RWPE1 (cell line): ENCODE results near the gene UBE2J1.

ENCODE experiments used
- CTCF ChIA-PET: fragments of 350-600 bp; sonication (Branson Sonifier 250); formaldehyde crosslinking; extraction: SDS; loops from one replicate; lab custom pipeline; 2021; lab: Yijun Ruan, JAX
- POLR2A ChIA-PET: fragments of 400-600 bp; formaldehyde crosslinking; extraction: SDS; loops from one replicate; lab custom pipeline; 2020; ENCODE audit warnings: antibody characterized with exemption; ENCODE audit not compliant: low non-redundant PET; lab: Yijun Ruan, JAX
- DNase-seq: peaks from one replicate; pipeline ENCODE4 v3.0.0; 2012; ENCODE audit warnings: low spot score
- H3K27ac ChIP-seq: fragments of 450-650 bp; 2 replicates; pipeline ENCODE4 v1.5.1; 2017
- CTCF ChIP-seq: fragments of 450-650 bp; conservative IDR thresholded peaks from 2 replicates; pipeline ENCODE4 v1.5.1; 2017; ENCODE audit warnings: low read depth, mild to moderate bottlenecking

The UBE2J1 gene

GRCh38 chr6:89284081-89284480 is 68.4 kb downstream of the UBE2J1 start:
- no peak overlapping the region for H3K27ac ChIP-seq
- DNase-seq = no peak
- POLR2A ChIA-PET = no interaction called here
- CTCF ChIA-PET = no interaction called here
- no peak for TF ChIP-seq CTCF

GRCh38 chr6:89282749-89283148 is 69.8 kb downstream of the UBE2J1 start:
- CTCF ChIA-PET = no interaction called here
- POLR2A ChIA-PET = no interaction called here
- TF ChIP-seq CTCF = no peak
- no peak for DNase-seq
- H3K27ac ChIP-seq = no peak overlapping the region

GRCh38 chr6:89281779-89282246 is 70.7 kb downstream of the UBE2J1 start:
- peak; percentile 22 for DNase-seq
- no peak overlapping the region for H3K27ac ChIP-seq
- TF ChIP-seq CTCF = no peak
- ChIA-PET CTCF (interaction anchor here (0.6 kb wide), 1 partner anchor 253 kb away, joined by 4 read pairs; no protein-coding TSS in a partner anchor), POLR2A (no interaction called here)

DNA sequence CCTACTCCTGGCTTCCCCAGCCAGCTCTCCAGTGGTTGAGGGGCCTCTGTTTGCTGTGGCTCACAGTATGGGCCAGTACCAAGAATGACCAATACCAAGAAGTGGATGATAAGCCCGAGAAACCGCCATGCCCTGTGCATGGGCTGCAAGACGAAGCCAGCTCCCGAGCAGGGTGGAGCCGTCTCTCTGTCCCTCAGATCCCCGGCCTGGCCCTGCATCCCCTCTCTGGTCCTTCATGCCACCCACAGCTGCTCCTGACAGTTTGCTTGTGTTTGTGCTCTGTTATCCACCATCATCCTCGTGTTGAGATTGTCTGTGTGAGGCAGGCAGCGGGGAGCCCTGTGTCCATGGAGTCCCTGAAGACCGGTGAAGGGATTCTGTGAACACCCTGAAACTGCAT is 73.6 kb downstream of the UBE2J1 start:
- ChIA-PET POLR2A (no interaction called here), CTCF (no interaction called here)
- no peak overlapping the region for H3K27ac ChIP-seq
- TF ChIP-seq CTCF = no peak
- DNase-seq = no peak
